Keratinocyte (primary cell): Measurements from ENCODE around the gene CTNNBL1.

Experiments
- EZH2 ChIP-seq: IDR thresholded peaks from one replicate; pipeline ENCODE4 v1.6.1; 2012; ENCODE audit warnings: inconsistent platforms, mild to moderate bottlenecking, low read length, moderate library complexity
- TF ChIP-seq, protein P1 (sequence below), 3 experiments: IDR thresholded peaks in 1 of 3; conservative IDR thresholded peaks in 1 of 3; optimal IDR thresholded peaks in 1 of 3; 2 replicates in 2 of 3; 3 replicates in 1 of 3; pipeline versions ENCODE3 to v1.5.1; 2011; ENCODE audit warnings: low read length in 3 of 3, mild to moderate bottlenecking in 3 of 3, moderate library complexity in 2 of 3, control low read depth in 1 of 3, inconsistent platforms in 1 of 3; ENCODE audit not compliant: insufficient read depth in 2 of 3; ENCODE audit errors: extremely low read depth in 1 of 3

- TF ChIP-seq, protein P1, sequence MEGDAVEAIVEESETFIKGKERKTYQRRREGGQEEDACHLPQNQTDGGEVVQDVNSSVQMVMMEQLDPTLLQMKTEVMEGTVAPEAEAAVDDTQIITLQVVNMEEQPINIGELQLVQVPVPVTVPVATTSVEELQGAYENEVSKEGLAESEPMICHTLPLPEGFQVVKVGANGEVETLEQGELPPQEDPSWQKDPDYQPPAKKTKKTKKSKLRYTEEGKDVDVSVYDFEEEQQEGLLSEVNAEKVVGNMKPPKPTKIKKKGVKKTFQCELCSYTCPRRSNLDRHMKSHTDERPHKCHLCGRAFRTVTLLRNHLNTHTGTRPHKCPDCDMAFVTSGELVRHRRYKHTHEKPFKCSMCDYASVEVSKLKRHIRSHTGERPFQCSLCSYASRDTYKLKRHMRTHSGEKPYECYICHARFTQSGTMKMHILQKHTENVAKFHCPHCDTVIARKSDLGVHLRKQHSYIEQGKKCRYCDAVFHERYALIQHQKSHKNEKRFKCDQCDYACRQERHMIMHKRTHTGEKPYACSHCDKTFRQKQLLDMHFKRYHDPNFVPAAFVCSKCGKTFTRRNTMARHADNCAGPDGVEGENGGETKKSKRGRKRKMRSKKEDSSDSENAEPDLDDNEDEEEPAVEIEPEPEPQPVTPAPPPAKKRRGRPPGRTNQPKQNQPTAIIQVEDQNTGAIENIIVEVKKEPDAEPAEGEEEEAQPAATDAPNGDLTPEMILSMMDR (optimal IDR thresholded peaks at IDR 0.05 in 1 of 3, IDR thresholded peaks at IDR 0.05 in 1 of 3, conservative IDR thresholded peaks at IDR 0.05 in 1 of 3; ENCODE audit: extremely low read depth in 1 of 3, insufficient read depth in 2 of 3, low read length in 3 of 3), result no peak
- TF ChIP-seq EZH2, result no peak
Measured at GRCh38 chr20:37692459-37693166, 1.2 kb upstream of the CTNNBL1 start.
